ENCODE results near the gene SLIT3.

SLIT3 gene

DNA sequence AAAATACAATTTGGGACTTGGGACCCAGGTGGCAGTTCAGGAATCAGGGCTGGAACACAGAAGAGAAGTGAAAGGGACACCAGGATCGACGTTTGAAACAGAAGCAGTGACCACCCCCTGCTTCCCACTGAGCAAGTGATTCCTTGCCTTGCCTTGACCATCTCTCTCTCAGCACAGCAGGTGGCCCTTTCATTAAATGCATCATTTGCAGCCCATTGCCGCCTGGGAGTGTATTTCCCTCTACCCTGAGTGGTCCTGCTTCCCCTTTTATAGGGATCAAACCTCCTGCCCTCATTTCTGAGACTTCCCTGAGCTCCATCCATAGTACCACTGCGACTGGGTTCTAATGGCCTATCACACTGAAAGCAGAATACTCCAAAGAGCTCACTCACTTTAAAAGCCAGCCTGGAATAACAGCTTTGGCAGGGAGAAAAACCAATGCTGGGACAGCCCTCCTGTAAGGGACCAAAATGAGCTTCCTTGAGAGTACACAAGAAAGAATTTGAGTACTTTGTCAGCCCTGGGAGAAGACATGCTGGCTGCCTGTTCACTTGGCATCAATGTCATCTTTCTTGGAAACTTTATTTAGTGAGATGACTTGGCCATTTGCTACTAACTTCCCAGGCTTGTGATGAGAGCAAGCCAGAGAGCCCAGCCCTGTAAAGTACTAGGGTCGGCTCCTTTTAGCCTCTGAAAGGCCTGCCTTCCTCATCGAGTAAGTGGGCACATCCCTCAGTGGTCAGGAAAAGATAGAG, 149.7 kb downstream of the SLIT3 start:
- Histone ChIP-seq H3K36me3 (replicated peaks; ENCODE audit: low read depth, low read length) (no peaks in the 10 kb centered on the region), H4K20me1 (ENCODE audit: insufficient read depth, low read length) (no peaks in the 10 kb centered on the region), H3K27ac (ENCODE audit: low read length) (no peak overlapping the region), H3K9ac (ENCODE audit: low read length) (no peak overlapping the region), H3K79me2 (ENCODE audit: low read length) (no peaks in the 10 kb centered on the region), H3K4me1 (ENCODE audit: low read length) (no peaks in the 10 kb centered on the region), H2AFZ (ENCODE audit: low read depth, low read length) (no peak overlapping the region), H3K9me3 (ENCODE audit: insufficient read depth, low read length) (no peaks in the 10 kb centered on the region), H3K27me3 (ENCODE audit: low read depth, low read length) (peaks cover 57% of the 10 kb centered on the region), H3K4me3 (ENCODE audit: low read length) (no peak overlapping the region), H3K4me2 (ENCODE audit: low read length) (no peak overlapping the region)
- TF ChIP-seq EZH2phosphoT487 (IDR thresholded peaks at IDR 0.05; ENCODE audit: low read depth), result no peak
- TF ChIP-seq, protein P1, sequence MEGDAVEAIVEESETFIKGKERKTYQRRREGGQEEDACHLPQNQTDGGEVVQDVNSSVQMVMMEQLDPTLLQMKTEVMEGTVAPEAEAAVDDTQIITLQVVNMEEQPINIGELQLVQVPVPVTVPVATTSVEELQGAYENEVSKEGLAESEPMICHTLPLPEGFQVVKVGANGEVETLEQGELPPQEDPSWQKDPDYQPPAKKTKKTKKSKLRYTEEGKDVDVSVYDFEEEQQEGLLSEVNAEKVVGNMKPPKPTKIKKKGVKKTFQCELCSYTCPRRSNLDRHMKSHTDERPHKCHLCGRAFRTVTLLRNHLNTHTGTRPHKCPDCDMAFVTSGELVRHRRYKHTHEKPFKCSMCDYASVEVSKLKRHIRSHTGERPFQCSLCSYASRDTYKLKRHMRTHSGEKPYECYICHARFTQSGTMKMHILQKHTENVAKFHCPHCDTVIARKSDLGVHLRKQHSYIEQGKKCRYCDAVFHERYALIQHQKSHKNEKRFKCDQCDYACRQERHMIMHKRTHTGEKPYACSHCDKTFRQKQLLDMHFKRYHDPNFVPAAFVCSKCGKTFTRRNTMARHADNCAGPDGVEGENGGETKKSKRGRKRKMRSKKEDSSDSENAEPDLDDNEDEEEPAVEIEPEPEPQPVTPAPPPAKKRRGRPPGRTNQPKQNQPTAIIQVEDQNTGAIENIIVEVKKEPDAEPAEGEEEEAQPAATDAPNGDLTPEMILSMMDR (IDR thresholded peaks at IDR 0.05; ENCODE audit: low read depth, low read length), result no peak

DNA sequence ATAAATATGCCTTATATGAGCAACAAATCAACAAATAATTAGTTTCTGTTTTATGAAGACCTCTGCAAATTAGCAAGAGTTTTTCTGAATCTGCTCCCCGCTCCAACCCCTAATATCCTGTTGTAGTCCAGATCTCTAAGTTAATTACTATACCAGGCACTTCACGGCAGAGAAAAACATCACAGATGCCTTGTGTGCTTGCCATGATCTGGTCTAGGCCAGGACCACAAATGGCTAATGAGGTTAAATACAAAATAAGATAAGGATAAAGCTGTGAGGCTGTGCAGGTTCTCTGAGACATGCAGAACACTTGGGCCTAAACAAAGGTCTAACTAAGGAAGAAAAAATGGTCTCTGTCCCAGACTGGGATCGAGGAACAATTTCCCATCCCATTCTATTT, 150.8 kb downstream of the SLIT3 start:
- no peak overlapping the region for H3K27ac ChIP-seq (ENCODE audit: low read length)
- TF ChIP-seq EZH2phosphoT487 (IDR thresholded peaks at IDR 0.05; ENCODE audit: low read depth), result no peak
- TF ChIP-seq, protein P1 (IDR thresholded peaks at IDR 0.05; ENCODE audit: low read depth, low read length), result no peak
- H3K36me3 ChIP-seq (replicated peaks; ENCODE audit: low read depth, low read length), result no peaks in the 10 kb centered on the region
- no peak overlapping the region for H3K4me2 ChIP-seq (ENCODE audit: low read length)
- peaks cover 63% of the 10 kb centered on the region for H3K27me3 ChIP-seq (ENCODE audit: low read depth, low read length)
- no peak overlapping the region for H3K4me3 ChIP-seq (ENCODE audit: low read length)
- H2AFZ ChIP-seq (ENCODE audit: low read depth, low read length), result no peak overlapping the region
- no peaks in the 10 kb centered on the region for H3K79me2 ChIP-seq (ENCODE audit: low read length)
- H3K9ac ChIP-seq (ENCODE audit: low read length), result no peak overlapping the region
- no peaks in the 10 kb centered on the region for H4K20me1 ChIP-seq (ENCODE audit: insufficient read depth, low read length)
- H3K9me3 ChIP-seq (ENCODE audit: insufficient read depth, low read length), result no peaks in the 10 kb centered on the region
- no peaks in the 10 kb centered on the region for H3K4me1 ChIP-seq (ENCODE audit: low read length)

DNA sequence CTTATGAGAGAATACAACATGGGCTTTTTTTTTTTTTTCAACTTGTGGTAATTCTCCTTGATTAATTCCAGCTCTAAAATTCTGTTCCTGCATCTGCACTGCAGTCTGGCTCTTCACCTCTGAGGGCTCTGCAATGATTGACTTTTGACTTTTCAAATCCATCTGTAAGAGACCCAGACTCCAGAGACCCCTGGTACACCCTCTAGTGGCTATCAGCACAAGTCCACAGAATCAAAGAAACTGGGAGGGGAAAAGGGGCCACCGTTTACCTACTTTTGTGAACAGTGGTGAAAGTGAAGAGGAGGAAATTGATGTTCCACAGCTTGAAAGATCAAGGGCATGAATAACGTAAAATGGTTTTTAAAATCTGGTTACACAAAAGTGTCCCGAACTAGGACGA, 151.6 kb downstream of the SLIT3 start:
- Histone ChIP-seq H3K79me2 (ENCODE audit: low read length) (no peaks in the 10 kb centered on the region), H4K20me1 (ENCODE audit: insufficient read depth, low read length) (no peaks in the 10 kb centered on the region), H3K4me1 (ENCODE audit: low read length) (no peaks in the 10 kb centered on the region), H3K9me3 (ENCODE audit: insufficient read depth, low read length) (no peaks in the 10 kb centered on the region), H2AFZ (ENCODE audit: low read depth, low read length) (no peak overlapping the region), H3K4me3 (ENCODE audit: low read length) (no peak overlapping the region), H3K27ac (ENCODE audit: low read length) (no peak overlapping the region), H3K4me2 (ENCODE audit: low read length) (no peak overlapping the region), H3K9ac (ENCODE audit: low read length) (no peak overlapping the region), H3K27me3 (ENCODE audit: low read depth, low read length) (peaks cover 63% of the 10 kb centered on the region), H3K36me3 (replicated peaks; ENCODE audit: low read depth, low read length) (no peaks in the 10 kb centered on the region)
- TF ChIP-seq, protein P1 (IDR thresholded peaks at IDR 0.05; ENCODE audit: low read depth, low read length), result peak; percentile 36
- TF ChIP-seq EZH2phosphoT487 (IDR thresholded peaks at IDR 0.05; ENCODE audit: low read depth), result no peak

DNA sequence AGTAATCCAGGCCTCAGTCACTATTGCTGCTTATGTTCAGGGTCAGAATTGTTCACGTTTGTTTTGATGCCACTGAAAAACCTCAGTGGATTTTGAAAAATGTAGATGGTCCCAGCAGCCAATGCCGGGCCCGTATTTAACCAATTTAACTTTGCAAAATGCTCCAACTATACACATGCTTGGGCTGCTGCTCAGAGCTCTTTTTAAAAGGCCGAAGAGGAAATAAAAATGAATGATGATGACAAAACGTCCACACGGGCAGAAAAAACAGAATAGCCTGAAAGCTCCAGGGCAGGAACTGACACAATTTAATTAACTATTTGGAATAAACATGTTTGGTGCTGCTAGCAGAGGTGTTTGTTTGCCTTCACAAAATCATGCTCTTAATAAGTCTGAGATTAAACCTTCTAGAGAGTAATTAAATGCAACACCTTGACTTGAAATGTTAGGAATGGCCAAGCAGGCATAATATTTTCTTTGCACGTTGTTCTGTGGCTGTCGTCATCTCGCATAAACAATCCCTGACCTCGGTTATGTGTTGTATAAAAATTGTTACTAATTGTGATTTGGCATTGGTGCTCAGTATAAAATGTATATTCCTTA, 152.7 kb downstream of the SLIT3 start:
- H3K4me1 ChIP-seq (ENCODE audit: low read length), result no peaks in the 10 kb centered on the region

More for the DNA sequence above, 152.7 kb downstream of the SLIT3 start:
- no peak for TF ChIP-seq EZH2phosphoT487 (IDR thresholded peaks at IDR 0.05; ENCODE audit: low read depth)
- TF ChIP-seq, protein P1 (IDR thresholded peaks at IDR 0.05; ENCODE audit: low read depth, low read length), result no peak
- Histone ChIP-seq H3K4me2 (ENCODE audit: low read length) (no peak overlapping the region), H4K20me1 (ENCODE audit: insufficient read depth, low read length) (no peaks in the 10 kb centered on the region), H3K36me3 (replicated peaks; ENCODE audit: low read depth, low read length) (no peaks in the 10 kb centered on the region), H3K27me3 (ENCODE audit: low read depth, low read length) (peaks cover 59% of the 10 kb centered on the region), H3K27ac (ENCODE audit: low read length) (no peak overlapping the region), H3K9me3 (ENCODE audit: insufficient read depth, low read length) (no peaks in the 10 kb centered on the region), H2AFZ (ENCODE audit: low read depth, low read length) (no peak overlapping the region), H3K79me2 (ENCODE audit: low read length) (no peaks in the 10 kb centered on the region), H3K4me3 (ENCODE audit: low read length) (no peak overlapping the region), H3K9ac (ENCODE audit: low read length) (no peak overlapping the region)
